GM23248 (cell line): ENCODE measurements around the gene CTNNA3. TPM values are rescaled to one million over a fixed set of nuclear protein-coding genes. Genes with fewer than 3 reads are reported as not detected.

Experiments
- DNase-seq: peaks from one replicate; pipeline ENCODE4 v3.0.0-alpha.2; 2015
- H2AFZ ChIP-seq: fragments of 200-600 bp; sonication (generic); 2 replicates; pipeline ENCODE4 v1.6.1; 2016; ENCODE audit warnings: antibody characterized with exemption
- H3F3A ChIP-seq: fragments of 200-600 bp; sonication (generic); 2 replicates; pipeline ENCODE4 v1.6.1; 2016; ENCODE audit warnings: mild to moderate bottlenecking, antibody characterized with exemption, mixed run types; ENCODE audit not compliant: insufficient read depth
- H3K27ac ChIP-seq: fragments of 200-600 bp; sonication (generic); 2 replicates; pipeline ENCODE4 v1.5.1; 2016; ENCODE audit warnings: mild to moderate bottlenecking
- H3K27me3 ChIP-seq: fragments of 200-600 bp; sonication (generic); replicated peaks from 2 replicates; pipeline ENCODE4 v1.6.1; 2016; ENCODE audit warnings: mild to moderate bottlenecking; ENCODE audit not compliant: insufficient read depth
- H3K36me3 ChIP-seq: fragments of 200-600 bp; sonication (generic); 2 replicates; pipeline ENCODE4 v1.6.1; 2016; ENCODE audit warnings: low read depth, mild to moderate bottlenecking
- H3K4me1 ChIP-seq: fragments of 200-600 bp; sonication (generic); 2 replicates; pipeline ENCODE4 v1.6.1; 2016; ENCODE audit warnings: mild to moderate bottlenecking; ENCODE audit not compliant: insufficient read depth
- H3K4me2 ChIP-seq: fragments of 200-600 bp; sonication (generic); one replicate; pipeline ENCODE4 v1.6.1; 2016; ENCODE audit warnings: mild to moderate bottlenecking; ENCODE audit not compliant: unreplicated experiment
- H3K4me3 ChIP-seq: fragments of 200-600 bp; sonication (generic); 2 replicates; pipeline ENCODE4 v1.5.1; 2016; ENCODE audit warnings: mild to moderate bottlenecking
- H3K79me2 ChIP-seq: fragments of 200-600 bp; sonication (generic); 2 replicates; pipeline ENCODE4 v1.6.1; 2016; ENCODE audit warnings: mild to moderate bottlenecking; ENCODE audit not compliant: insufficient read depth
- H3K9ac ChIP-seq: fragments of 200-600 bp; sonication (generic); 2 replicates; pipeline ENCODE4 v1.6.1; 2016; ENCODE audit warnings: mild to moderate bottlenecking
- H3K9me2 ChIP-seq: fragments of 200-600 bp; sonication (generic); 2 replicates; pipeline ENCODE4 v1.6.1; 2016; ENCODE audit warnings: mixed run types, mild to moderate bottlenecking, moderate library complexity; ENCODE audit not compliant: insufficient read depth
- H3K9me3 ChIP-seq: fragments of 200-600 bp; sonication (generic); one replicate; pipeline ENCODE4 v1.6.1; 2017; ENCODE audit warnings: low read depth
- H4K20me1 ChIP-seq: fragments of 200-600 bp; sonication (generic); 2 replicates; pipeline ENCODE4 v1.6.0; 2016; ENCODE audit not compliant: insufficient read depth
- EZH2 ChIP-seq: fragments of 200-600 bp; sonication (generic); IDR thresholded peaks from 2 replicates; pipeline ENCODE4 v1.6.1; 2018; ENCODE audit warnings: antibody characterized with exemption, mild to moderate bottlenecking; ENCODE audit not compliant: insufficient read depth, poor library complexity, severe bottlenecking
- EZH2phosphoT487 ChIP-seq: fragments of 200-600 bp; sonication (generic); IDR thresholded peaks from 2 replicates; pipeline ENCODE4 v1.6.1; 2018; ENCODE audit warnings: antibody characterized with exemption, moderate library complexity, mild to moderate bottlenecking, low read depth; ENCODE audit not compliant: insufficient read depth
- WGBS, 2 experiments: methylation state at CpG; one replicate each; pipeline ENCODE4 v1.1.6; 2015 to 2017; ENCODE audit warnings: low lambda C conversion rate in 2 of 2, low coverage in 1 of 2; ENCODE audit errors: missing lambda C conversion rate in 2 of 2; 5-methylcytosine and 5-hydroxymethylcytosine counted together
- in situ Hi-C: fragments of 300-500 bp; cut with MboI; formaldehyde crosslinking; loops from 2 replicates; pipeline ENCODE4 v1.15.0; 2020
- polyA plus RNA-seq: library from polyadenylated mRNA; unstranded; fragments of >200 nt; fragmentation: Nextera tagmentation; extraction: Ambion mirVana; gene quantifications from 2 replicates; pipeline ENCODE4 v1.2.1, GENCODE V29; 2016
- total RNA-seq: library from RNA; depleted of rRNA; stranded (reverse); fragments of >200 nt; shearing (Covaris generic); gene quantifications from 2 replicates; pipeline ENCODE4 v1.2.3, GENCODE V29; 2014

The CTNNA3 gene
- total and polyA plus RNA-seq, 2 experiments from 2014 or later = not detected

GRCh38 chr10:66277481-66277880, 1418.5 kb downstream of the CTNNA3 start:
- no peak overlapping the region for H3K4me3 ChIP-seq
- H3K4me1 ChIP-seq = no peaks in the 10 kb centered on the region
- WGBS, 2 experiments = 14 to 16% methylated on average over 4 of the region's 4 CpGs
- in situ Hi-C loops = no loop called here
- H3K4me2 ChIP-seq = no peak overlapping the region
- H3K27me3 ChIP-seq = no peaks in the 10 kb centered on the region
- no peak for DNase-seq
- no peaks in the 10 kb centered on the region for H3F3A ChIP-seq
- H3K79me2 ChIP-seq = no peaks in the 10 kb centered on the region
- no peaks in the 10 kb centered on the region for H3K9me2 ChIP-seq
- no peaks in the 10 kb centered on the region for H3K36me3 ChIP-seq
- no peaks in the 10 kb centered on the region for H4K20me1 ChIP-seq
- no peak overlapping the region for H3K27ac ChIP-seq
- H2AFZ ChIP-seq = no peak overlapping the region
- no peak overlapping the region for H3K9ac ChIP-seq
- H3K9me3 ChIP-seq = no peaks in the 10 kb centered on the region
- no peak for TF ChIP-seq EZH2
- no peak for TF ChIP-seq EZH2phosphoT487

GRCh38 chr10:66273966-66274519, 1422.0 kb downstream of the CTNNA3 start:
- Histone ChIP-seq H3K4me2 (no peak overlapping the region), H3K9me3 (no peaks in the 10 kb centered on the region), H3K9ac (no peak overlapping the region), H3K27ac (no peak overlapping the region), H2AFZ (no peak overlapping the region), H4K20me1 (no peaks in the 10 kb centered on the region), H3K9me2 (no peaks in the 10 kb centered on the region), H3K4me3 (no peak overlapping the region), H3F3A (no peaks in the 10 kb centered on the region), H3K36me3 (no peaks in the 10 kb centered on the region), H3K27me3 (no peaks in the 10 kb centered on the region), H3K79me2 (no peaks in the 10 kb centered on the region), H3K4me1 (no peaks in the 10 kb centered on the region)
- DNase-seq = no peak
- in situ Hi-C loops = no loop called here
- TF ChIP-seq EZH2phosphoT487 (no peak), EZH2 (no peak)
- 9 to 11% methylated on average over 3 of the region's 3 CpGs for WGBS, 2 experiments

GRCh38 chr10:66265398-66265797, 1430.6 kb downstream of the CTNNA3 start:
- no peaks in the 10 kb centered on the region for H3K79me2 ChIP-seq
- no peaks in the 10 kb centered on the region for H3K27me3 ChIP-seq
- H3K4me3 ChIP-seq = no peak overlapping the region
- no peaks in the 10 kb centered on the region for H3K9me2 ChIP-seq
- H3K36me3 ChIP-seq = no peaks in the 10 kb centered on the region
- WGBS, 2 experiments = 0% methylated on average over 1 of the region's 1 CpG
- H3K9ac ChIP-seq = no peak overlapping the region
- TF ChIP-seq EZH2phosphoT487 = no peak
- no peak for TF ChIP-seq EZH2
- in situ Hi-C loops = no loop called here
- H3F3A ChIP-seq = no peaks in the 10 kb centered on the region
- H4K20me1 ChIP-seq = no peaks in the 10 kb centered on the region
- no peak overlapping the region for H3K27ac ChIP-seq
- no peaks in the 10 kb centered on the region for H3K4me1 ChIP-seq
- H3K4me2 ChIP-seq = no peak overlapping the region
- no peak for DNase-seq
- no peak overlapping the region for H2AFZ ChIP-seq
- H3K9me3 ChIP-seq = no peaks in the 10 kb centered on the region

GRCh38 chr10:66259836-66260235, 1436.2 kb downstream of the CTNNA3 start:
- no peaks in the 10 kb centered on the region for H3K9me2 ChIP-seq
- no peak overlapping the region for H3K4me2 ChIP-seq
- in situ Hi-C loops = no loop called here
- H2AFZ ChIP-seq = no peak overlapping the region
- no peak for DNase-seq
- H3K36me3 ChIP-seq = no peaks in the 10 kb centered on the region
- H3K79me2 ChIP-seq = no peaks in the 10 kb centered on the region
- no peak for TF ChIP-seq EZH2
- no peaks in the 10 kb centered on the region for H3K9me3 ChIP-seq
- H3K27me3 ChIP-seq = no peaks in the 10 kb centered on the region
- H4K20me1 ChIP-seq = no peaks in the 10 kb centered on the region
- no peak overlapping the region for H3K4me3 ChIP-seq
- H3K4me1 ChIP-seq = no peaks in the 10 kb centered on the region
- no peak overlapping the region for H3K27ac ChIP-seq
- WGBS, 2 experiments = 7 to 14% methylated on average over 2 of the region's 2 CpGs
- H3F3A ChIP-seq = no peaks in the 10 kb centered on the region
- H3K9ac ChIP-seq = no peak overlapping the region

GRCh38 chr10:66258693-66259092, 1437.3 kb downstream of the CTNNA3 start:
- no peaks in the 10 kb centered on the region for H3K36me3 ChIP-seq
- no peak overlapping the region for H3K9ac ChIP-seq
- WGBS, 2 experiments = 28 to 44% methylated on average over 2 of the region's 2 CpGs
- H3K79me2 ChIP-seq = no peaks in the 10 kb centered on the region
- no peak overlapping the region for H3K27ac ChIP-seq
- no peaks in the 10 kb centered on the region for H3K9me2 ChIP-seq
- no peak overlapping the region for H3K4me2 ChIP-seq
- H2AFZ ChIP-seq = no peak overlapping the region
- no peaks in the 10 kb centered on the region for H3K9me3 ChIP-seq
- no peaks in the 10 kb centered on the region for H4K20me1 ChIP-seq
- H3F3A ChIP-seq = no peaks in the 10 kb centered on the region
- H3K4me1 ChIP-seq = no peaks in the 10 kb centered on the region
- no peak for DNase-seq
- no peak overlapping the region for H3K4me3 ChIP-seq
- no peaks in the 10 kb centered on the region for H3K27me3 ChIP-seq
- TF ChIP-seq EZH2 = no peak
- no peak for TF ChIP-seq EZH2phosphoT487
- in situ Hi-C loops = no loop called here
